Body of pancreas (tissue), 4 donors: ENCODE results near the gene CFAP53. TPM values are rescaled to one million over a fixed set of nuclear protein-coding genes. Genes with fewer than 3 reads are reported as not detected.
A peak's percentile ranks its signal among the peaks of the same experiment; 100 is the strongest.

Experiments used
- ATAC-seq: fragments of 150-250 bp; one replicate; pipeline ENCODE4 v1.9.1; 2016
- DNase-seq, 4 donors: peaks; one replicate each; pipeline ENCODE4 v3.0.0-alpha.2; 2019
- H3K27ac ChIP-seq, 4 donors: fragments of 200-600 bp; sonication (generic); 1 replicate in 3 of 4; 2 replicates in 1 of 4; pipeline versions ENCODE4 v1.5.1 to v1.6.1; 2016 to 2019; ENCODE audit warnings: mild to moderate bottlenecking in 1 of 4, mixed read lengths in 1 of 4, moderate library complexity in 1 of 4
- H3K27me3 ChIP-seq, 2 donors: fragments of 200-600 bp; sonication (generic); one replicate each; pipeline ENCODE4 v1.6.0; 2016; ENCODE audit warnings: mild to moderate bottlenecking in 1 of 2
- H3K36me3 ChIP-seq, 2 donors: fragments of 200-600 bp; sonication (generic); replicated peaks in 1 of 2; 2 replicates each; pipeline ENCODE4 v1.5.1; 2016; ENCODE audit warnings: low read depth in 2 of 2; ENCODE audit not compliant: insufficient read depth in 1 of 2
- H3K4me1 ChIP-seq: fragments of 200-600 bp; sonication (generic); one replicate; pipeline ENCODE4 v1.6.0; 2016
- H3K4me3 ChIP-seq, 2 donors: fragments of 200-600 bp; sonication (generic); 1 replicate in 1 of 2; 2 replicates in 1 of 2; pipeline ENCODE4 v1.5.1; 2016 to 2019
- H3K9me3 ChIP-seq, 3 donors: fragments of 200-600 bp; sonication (generic); 1 replicate in 2 of 3; 2 replicates in 1 of 3; pipeline ENCODE4 v1.5.1; 2016
- POLR2A ChIP-seq, 3 donors: fragments of 450-650 bp; IDR thresholded peaks; one replicate each; pipeline ENCODE4 v1.6.1; 2016; ENCODE audit warnings: antibody characterized with exemption in 3 of 3, mild to moderate bottlenecking in 2 of 3
- WGBS, 2 donors: methylation state at CpG; one replicate each; pipeline ENCODE4 v1.1.5; 2017; 5-methylcytosine and 5-hydroxymethylcytosine counted together
- intact Hi-C: fragments of 100-400 bp; cut with DNase I; formaldehyde crosslinking; loops from one replicate; pipeline ENCODE4 v1.15.1; 2023
- total RNA-seq, 2 donors: library from RNA; depleted of rRNA; stranded (reverse); fragments of >200 nt; gene quantifications; one replicate each; pipeline ENCODE4 v1.1.0, GENCODE V29; 2016
- TF ChIP-seq, protein P1 (sequence below), 7 experiments: fragments of 450-650 bp in 4 of 7; fragments of 200-600 bp in 3 of 7; sonication (generic) in 3 of 7; IDR thresholded peaks; one replicate each; pipeline ENCODE4 v1.5.1; 2016 to 2019; ENCODE audit warnings: antibody characterized with exemption in 7 of 7

CFAP53 gene
- total RNA-seq, 2 donors from 2014 or later = 0.78 to 1.3 TPM

- Histone ChIP-seq H3K4me1 (peaks cover 23% of the 10 kb centered on the region), H3K4me3 (peak overlapping the region; percentile 46 to 65), H3K27ac (peak overlapping the region; percentile 17 to 89 (median 87)), H3K9me3 (no peaks in the 10 kb centered on the region), H3K36me3 (no peaks in the 10 kb centered on the region), H3K27me3 (no peaks in the 10 kb centered on the region)
- WGBS, 2 donors = 1% methylated on average over 22 to 67 of the region's 68 CpGs
- peak in 1 of 3 donors; percentile 1 for TF ChIP-seq POLR2A (IDR thresholded peaks at IDR 0.05)
- TF ChIP-seq, protein P1, sequence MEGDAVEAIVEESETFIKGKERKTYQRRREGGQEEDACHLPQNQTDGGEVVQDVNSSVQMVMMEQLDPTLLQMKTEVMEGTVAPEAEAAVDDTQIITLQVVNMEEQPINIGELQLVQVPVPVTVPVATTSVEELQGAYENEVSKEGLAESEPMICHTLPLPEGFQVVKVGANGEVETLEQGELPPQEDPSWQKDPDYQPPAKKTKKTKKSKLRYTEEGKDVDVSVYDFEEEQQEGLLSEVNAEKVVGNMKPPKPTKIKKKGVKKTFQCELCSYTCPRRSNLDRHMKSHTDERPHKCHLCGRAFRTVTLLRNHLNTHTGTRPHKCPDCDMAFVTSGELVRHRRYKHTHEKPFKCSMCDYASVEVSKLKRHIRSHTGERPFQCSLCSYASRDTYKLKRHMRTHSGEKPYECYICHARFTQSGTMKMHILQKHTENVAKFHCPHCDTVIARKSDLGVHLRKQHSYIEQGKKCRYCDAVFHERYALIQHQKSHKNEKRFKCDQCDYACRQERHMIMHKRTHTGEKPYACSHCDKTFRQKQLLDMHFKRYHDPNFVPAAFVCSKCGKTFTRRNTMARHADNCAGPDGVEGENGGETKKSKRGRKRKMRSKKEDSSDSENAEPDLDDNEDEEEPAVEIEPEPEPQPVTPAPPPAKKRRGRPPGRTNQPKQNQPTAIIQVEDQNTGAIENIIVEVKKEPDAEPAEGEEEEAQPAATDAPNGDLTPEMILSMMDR (IDR thresholded peaks at IDR 0.05) = no peak
- ATAC-seq (peak; percentile 4), DNase-seq (peak; percentile 11 to 34 (median 30))
- intact Hi-C loops = no loop called here
Measured at GRCh38 chr18:50193796-50194630, 72.3 kb downstream of the CFAP53 start.

- peak; percentile 24 to 41 (median 36) for DNase-seq
- WGBS, 2 donors = 2% methylated on average over 16 to 31 of the region's 31 CpGs
- TF ChIP-seq, protein P1 (IDR thresholded peaks at IDR 0.05) = no peak
- peak in 1 of 3 donors; percentile 32 for TF ChIP-seq POLR2A (IDR thresholded peaks at IDR 0.05)
- H3K4me3 ChIP-seq = peak overlapping the region; percentile 46 to 65
- H3K36me3 ChIP-seq = no peaks in the 10 kb centered on the region
- peaks cover 23% of the 10 kb centered on the region for H3K4me1 ChIP-seq
- ATAC-seq = no peak
- no peak overlapping the region for H3K27ac ChIP-seq
- H3K9me3 ChIP-seq = no peaks in the 10 kb centered on the region
- intact Hi-C loops = no loop called here
- no peaks in the 10 kb centered on the region for H3K27me3 ChIP-seq
Measured at GRCh38 chr18:50192995-50193795, 73.1 kb downstream of the CFAP53 start.

DNA sequence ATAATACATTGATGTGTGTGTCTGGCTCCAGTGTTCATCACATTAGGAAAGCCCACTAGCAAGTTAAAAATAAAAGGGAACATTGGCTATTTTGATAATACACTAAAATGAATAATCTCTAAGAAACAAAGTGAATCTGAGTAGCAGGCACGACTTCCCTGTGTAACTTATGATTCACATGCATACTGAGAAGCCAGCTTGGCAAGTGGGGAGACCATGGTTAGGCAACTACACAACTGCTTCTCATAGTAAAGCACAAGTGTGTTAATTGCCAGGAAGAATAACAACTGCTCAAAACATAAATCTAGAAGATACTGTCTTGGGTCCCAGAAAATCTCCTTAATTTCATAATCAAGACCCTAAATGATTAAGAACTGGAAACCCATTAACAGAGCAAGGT lies 75.4 kb downstream of the CFAP53 start:
- WGBS, 2 donors = 42 to 48% methylated on average over 1 of the region's 1 CpG
- Histone ChIP-seq H3K9me3 (no peaks in the 10 kb centered on the region), H3K4me1 (peaks cover 23% of the 10 kb centered on the region), H3K27ac (no peak overlapping the region), H3K36me3 (no peaks in the 10 kb centered on the region), H3K27me3 (no peaks in the 10 kb centered on the region), H3K4me3 (no peak overlapping the region)
- no peak for TF ChIP-seq POLR2A (IDR thresholded peaks at IDR 0.05)
- TF ChIP-seq, protein P1 (IDR thresholded peaks at IDR 0.05) = no peak
- no peak for DNase-seq
- ATAC-seq = no peak
- intact Hi-C loops = no loop called here

GRCh38 chr18:50190236-50190635 lies 76.1 kb downstream of the CFAP53 start:
- H3K4me3 ChIP-seq = no peak overlapping the region
- TF ChIP-seq, protein P1 (IDR thresholded peaks at IDR 0.05) = no peak
- TF ChIP-seq POLR2A (IDR thresholded peaks at IDR 0.05) = no peak
- H3K36me3 ChIP-seq = no peaks in the 10 kb centered on the region
- no peak overlapping the region for H3K27ac ChIP-seq
- DNase-seq (no peak), ATAC-seq (no peak)
- intact Hi-C loops = no loop called here
- no peaks in the 10 kb centered on the region for H3K9me3 ChIP-seq
- H3K4me1 ChIP-seq = peaks cover 17% of the 10 kb centered on the region
- WGBS, 2 donors = 70 to 73% methylated on average over 1 of the region's 1 CpG
- H3K27me3 ChIP-seq = no peaks in the 10 kb centered on the region
